WTC11 (cell line): ENCODE results near the gene NEAT1. TPM values are rescaled to one million over a fixed set of nuclear protein-coding genes. Genes with fewer than 3 reads are reported as not detected.

Experiments used
- ATF1 ChIP-seq: sonication (generic); formaldehyde crosslinking; IDR thresholded peaks from 2 replicates; pipeline ENCODE4 v1.8.1; 2023; ENCODE audit warnings: mild to moderate bottlenecking, moderate library complexity, missing genetic modification reagents
- IRF2 ChIP-seq: sonication (generic); formaldehyde crosslinking; IDR thresholded peaks from 2 replicates; pipeline ENCODE4 v1.8.0; 2022; ENCODE audit warnings: low read depth, missing genetic modification reagents, borderline replicate concordance
- MYBL2 ChIP-seq: sonication (generic); formaldehyde crosslinking; IDR thresholded peaks from 2 replicates; pipeline ENCODE4 v1.8.1; 2023; ENCODE audit warnings: mild to moderate bottlenecking, moderate library complexity, missing genetic modification reagents
- SMAD4 ChIP-seq: sonication (generic); formaldehyde crosslinking; IDR thresholded peaks from 2 replicates; pipeline ENCODE4 v1.8.0; 2022; ENCODE audit warnings: mild to moderate bottlenecking, missing genetic modification reagents
- TEAD1 ChIP-seq: sonication (generic); formaldehyde crosslinking; IDR thresholded peaks from 2 replicates; pipeline ENCODE4 v1.8.0; 2022; ENCODE audit warnings: mild to moderate bottlenecking, missing genetic modification reagents
- TEAD4 ChIP-seq: sonication (generic); formaldehyde crosslinking; IDR thresholded peaks from 2 replicates; pipeline ENCODE4 v1.8.0; 2022; ENCODE audit warnings: mild to moderate bottlenecking, missing genetic modification reagents
- total RNA-seq: library from RNA; stranded (reverse); gene quantifications from 3 replicates; pipeline ENCODE4 v1.2.3, GENCODE V29; 2021
- TF ChIP-seq, protein P1 (sequence below): sonication (generic); formaldehyde crosslinking; IDR thresholded peaks from 2 replicates; pipeline ENCODE4 v1.8.0; 2023; ENCODE audit warnings: mild to moderate bottlenecking, missing genetic modification reagents
- TF ChIP-seq, protein P2 (sequence below): fragments of 250-450 bp; sonication (Bioruptor Pico); IDR thresholded peaks from 2 replicates; pipeline ENCODE4 v2.1.2; 2022; ENCODE audit warnings: mild to moderate bottlenecking, moderate library complexity
- TF ChIP-seq, protein P3 (sequence below): sonication (generic); formaldehyde crosslinking; IDR thresholded peaks from 2 replicates; pipeline ENCODE4 v1.8.0; 2022; ENCODE audit warnings: mild to moderate bottlenecking, missing genetic modification reagents
- TF ChIP-seq, protein P4 (sequence below): sonication (generic); formaldehyde crosslinking; IDR thresholded peaks from 2 replicates; pipeline ENCODE4 v1.8.1; 2023; ENCODE audit warnings: mild to moderate bottlenecking, moderate library complexity, missing genetic modification reagents
- TF ChIP-seq, protein P5 (sequence below): sonication (generic); formaldehyde crosslinking; conservative IDR thresholded peaks from 2 replicates; pipeline ENCODE4 v1.8.1; 2022; ENCODE audit warnings: mild to moderate bottlenecking, missing genetic modification reagents
- TF ChIP-seq, protein P6 (sequence below): fragments of 250-450 bp; sonication (Bioruptor Pico); IDR thresholded peaks from 2 replicates; pipeline ENCODE4 v1.9.0; 2021; ENCODE audit warnings: moderate library complexity, mild to moderate bottlenecking, inconsistent platforms, borderline replicate concordance
- TF ChIP-seq, protein P7 (sequence below): fragments of 250-450 bp; sonication (Bioruptor Pico); IDR thresholded peaks from 2 replicates; pipeline ENCODE4 v1.9.0; 2021; ENCODE audit warnings: mild to moderate bottlenecking, borderline replicate concordance
- TF ChIP-seq, protein P8 (sequence below): sonication (generic); formaldehyde crosslinking; conservative IDR thresholded peaks from 2 replicates; pipeline ENCODE4 v1.8.1; 2023; ENCODE audit warnings: mild to moderate bottlenecking, low read depth, missing genetic modification reagents, moderate library complexity
- TF ChIP-seq, protein P9 (sequence below): sonication (generic); formaldehyde crosslinking; IDR thresholded peaks from 2 replicates; pipeline ENCODE4 v1.8.1; 2022; ENCODE audit warnings: missing genetic modification reagents, borderline replicate concordance

The NEAT1 gene
- total RNA-seq, 1 experiment from 2014 or later, result 38.1 TPM

DNA sequence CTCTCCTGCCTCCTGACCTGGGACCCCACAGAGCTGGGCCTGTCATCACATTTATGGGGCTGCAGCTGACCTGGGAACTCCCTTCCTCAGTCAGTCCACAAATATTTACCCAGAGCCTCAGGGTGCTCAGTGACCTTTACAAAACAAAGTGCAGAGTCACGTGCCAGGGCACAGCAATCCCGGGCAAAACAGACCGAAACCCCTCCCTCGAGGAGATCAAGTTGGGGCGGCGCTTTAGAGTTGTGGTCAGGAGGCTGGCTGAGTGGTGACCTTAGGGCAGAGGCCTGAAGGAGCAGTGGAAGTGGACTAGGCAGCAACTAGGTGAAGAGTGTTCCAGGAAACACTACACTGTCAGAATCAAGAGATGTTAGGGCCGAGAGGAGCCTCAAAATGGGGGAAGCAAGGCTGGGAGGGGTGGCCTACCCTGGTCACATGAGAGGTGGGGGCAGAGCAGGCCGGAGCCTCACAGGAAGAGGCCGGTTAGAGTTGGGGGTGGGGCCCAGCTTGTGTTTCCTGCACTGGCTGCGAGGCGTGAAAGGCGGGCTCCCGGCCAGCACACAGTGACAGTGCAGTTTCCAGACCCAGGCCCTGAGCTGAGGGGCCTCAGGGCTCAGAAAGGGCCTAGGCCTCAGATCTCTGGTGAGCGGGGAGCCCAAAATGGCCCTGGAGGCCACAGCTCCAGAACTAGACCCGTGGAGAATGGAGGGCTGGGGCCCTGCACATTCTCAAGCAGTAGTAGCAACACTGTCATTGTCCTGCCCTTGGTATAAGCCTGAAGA, 3.7 kb upstream of the NEAT1 start (continued):
- TF ChIP-seq, protein P1, sequence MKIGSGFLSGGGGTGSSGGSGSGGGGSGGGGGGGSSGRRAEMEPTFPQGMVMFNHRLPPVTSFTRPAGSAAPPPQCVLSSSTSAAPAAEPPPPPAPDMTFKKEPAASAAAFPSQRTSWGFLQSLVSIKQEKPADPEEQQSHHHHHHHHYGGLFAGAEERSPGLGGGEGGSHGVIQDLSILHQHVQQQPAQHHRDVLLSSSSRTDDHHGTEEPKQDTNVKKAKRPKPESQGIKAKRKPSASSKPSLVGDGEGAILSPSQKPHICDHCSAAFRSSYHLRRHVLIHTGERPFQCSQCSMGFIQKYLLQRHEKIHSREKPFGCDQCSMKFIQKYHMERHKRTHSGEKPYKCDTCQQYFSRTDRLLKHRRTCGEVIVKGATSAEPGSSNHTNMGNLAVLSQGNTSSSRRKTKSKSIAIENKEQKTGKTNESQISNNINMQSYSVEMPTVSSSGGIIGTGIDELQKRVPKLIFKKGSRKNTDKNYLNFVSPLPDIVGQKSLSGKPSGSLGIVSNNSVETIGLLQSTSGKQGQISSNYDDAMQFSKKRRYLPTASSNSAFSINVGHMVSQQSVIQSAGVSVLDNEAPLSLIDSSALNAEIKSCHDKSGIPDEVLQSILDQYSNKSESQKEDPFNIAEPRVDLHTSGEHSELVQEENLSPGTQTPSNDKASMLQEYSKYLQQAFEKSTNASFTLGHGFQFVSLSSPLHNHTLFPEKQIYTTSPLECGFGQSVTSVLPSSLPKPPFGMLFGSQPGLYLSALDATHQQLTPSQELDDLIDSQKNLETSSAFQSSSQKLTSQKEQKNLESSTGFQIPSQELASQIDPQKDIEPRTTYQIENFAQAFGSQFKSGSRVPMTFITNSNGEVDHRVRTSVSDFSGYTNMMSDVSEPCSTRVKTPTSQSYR, result peak; percentile 29; the same call in 1 of the 2 replicates
- TF ChIP-seq, protein P2, sequence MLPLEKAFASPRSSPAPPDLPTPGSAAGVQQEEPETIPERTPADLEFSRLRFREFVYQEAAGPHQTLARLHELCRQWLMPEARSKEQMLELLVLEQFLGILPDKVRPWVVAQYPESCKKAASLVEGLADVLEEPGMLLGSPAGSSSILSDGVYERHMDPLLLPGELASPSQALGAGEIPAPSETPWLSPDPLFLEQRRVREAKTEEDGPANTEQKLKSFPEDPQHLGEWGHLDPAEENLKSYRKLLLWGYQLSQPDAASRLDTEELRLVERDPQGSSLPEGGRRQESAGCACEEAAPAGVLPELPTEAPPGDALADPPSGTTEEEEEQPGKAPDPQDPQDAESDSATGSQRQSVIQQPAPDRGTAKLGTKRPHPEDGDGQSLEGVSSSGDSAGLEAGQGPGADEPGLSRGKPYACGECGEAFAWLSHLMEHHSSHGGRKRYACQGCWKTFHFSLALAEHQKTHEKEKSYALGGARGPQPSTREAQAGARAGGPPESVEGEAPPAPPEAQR, result no peak
- no peak for TF ChIP-seq ATF1 (CRISPR knock-in tag)
- TF ChIP-seq, protein P3, sequence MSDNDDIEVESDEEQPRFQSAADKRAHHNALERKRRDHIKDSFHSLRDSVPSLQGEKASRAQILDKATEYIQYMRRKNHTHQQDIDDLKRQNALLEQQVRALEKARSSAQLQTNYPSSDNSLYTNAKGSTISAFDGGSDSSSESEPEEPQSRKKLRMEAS, result peak; percentile 91
- no peak for TF ChIP-seq TEAD4 (CRISPR knock-in tag)
- TF ChIP-seq, protein P4, sequence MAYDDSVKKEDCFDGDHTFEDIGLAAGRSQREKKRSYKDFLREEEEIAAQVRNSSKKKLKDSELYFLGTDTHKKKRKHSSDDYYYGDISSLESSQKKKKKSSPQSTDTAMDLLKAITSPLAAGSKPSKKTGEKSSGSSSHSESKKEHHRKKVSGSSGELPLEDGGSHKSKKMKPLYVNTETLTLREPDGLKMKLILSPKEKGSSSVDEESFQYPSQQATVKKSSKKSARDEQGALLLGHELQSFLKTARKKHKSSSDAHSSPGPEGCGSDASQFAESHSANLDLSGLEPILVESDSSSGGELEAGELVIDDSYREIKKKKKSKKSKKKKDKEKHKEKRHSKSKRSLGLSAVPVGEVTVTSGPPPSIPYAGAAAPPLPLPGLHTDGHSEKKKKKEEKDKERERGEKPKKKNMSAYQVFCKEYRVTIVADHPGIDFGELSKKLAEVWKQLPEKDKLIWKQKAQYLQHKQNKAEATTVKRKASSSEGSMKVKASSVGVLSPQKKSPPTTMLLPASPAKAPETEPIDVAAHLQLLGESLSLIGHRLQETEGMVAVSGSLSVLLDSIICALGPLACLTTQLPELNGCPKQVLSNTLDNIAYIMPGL (CRISPR knock-in tag), result 0 out of 2 replicates have a peak, but pooled peaks have one; percentile 46
- TF ChIP-seq, protein P5, sequence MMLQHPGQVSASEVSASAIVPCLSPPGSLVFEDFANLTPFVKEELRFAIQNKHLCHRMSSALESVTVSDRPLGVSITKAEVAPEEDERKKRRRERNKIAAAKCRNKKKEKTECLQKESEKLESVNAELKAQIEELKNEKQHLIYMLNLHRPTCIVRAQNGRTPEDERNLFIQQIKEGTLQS (CRISPR knock-in tag), result no peak
- peak; percentile 80; the same call in 1 of the 2 replicates for TF ChIP-seq MYBL2 (CRISPR knock-in tag)
- no peak for TF ChIP-seq IRF2
- TF ChIP-seq, protein P6, sequence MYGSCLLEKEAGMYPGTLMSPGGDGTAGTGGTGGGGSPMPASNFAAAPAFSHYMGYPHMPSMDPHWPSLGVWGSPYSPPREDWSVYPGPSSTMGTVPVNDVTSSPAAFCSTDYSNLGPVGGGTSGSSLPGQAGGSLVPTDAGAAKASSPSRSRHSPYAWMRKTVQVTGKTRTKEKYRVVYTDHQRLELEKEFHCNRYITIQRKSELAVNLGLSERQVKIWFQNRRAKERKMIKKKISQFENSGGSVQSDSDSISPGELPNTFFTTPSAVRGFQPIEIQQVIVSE (CRISPR knock-in tag), result no peak
- no peak for TF ChIP-seq SMAD4 (CRISPR knock-in tag)
- TF ChIP-seq, protein P7, sequence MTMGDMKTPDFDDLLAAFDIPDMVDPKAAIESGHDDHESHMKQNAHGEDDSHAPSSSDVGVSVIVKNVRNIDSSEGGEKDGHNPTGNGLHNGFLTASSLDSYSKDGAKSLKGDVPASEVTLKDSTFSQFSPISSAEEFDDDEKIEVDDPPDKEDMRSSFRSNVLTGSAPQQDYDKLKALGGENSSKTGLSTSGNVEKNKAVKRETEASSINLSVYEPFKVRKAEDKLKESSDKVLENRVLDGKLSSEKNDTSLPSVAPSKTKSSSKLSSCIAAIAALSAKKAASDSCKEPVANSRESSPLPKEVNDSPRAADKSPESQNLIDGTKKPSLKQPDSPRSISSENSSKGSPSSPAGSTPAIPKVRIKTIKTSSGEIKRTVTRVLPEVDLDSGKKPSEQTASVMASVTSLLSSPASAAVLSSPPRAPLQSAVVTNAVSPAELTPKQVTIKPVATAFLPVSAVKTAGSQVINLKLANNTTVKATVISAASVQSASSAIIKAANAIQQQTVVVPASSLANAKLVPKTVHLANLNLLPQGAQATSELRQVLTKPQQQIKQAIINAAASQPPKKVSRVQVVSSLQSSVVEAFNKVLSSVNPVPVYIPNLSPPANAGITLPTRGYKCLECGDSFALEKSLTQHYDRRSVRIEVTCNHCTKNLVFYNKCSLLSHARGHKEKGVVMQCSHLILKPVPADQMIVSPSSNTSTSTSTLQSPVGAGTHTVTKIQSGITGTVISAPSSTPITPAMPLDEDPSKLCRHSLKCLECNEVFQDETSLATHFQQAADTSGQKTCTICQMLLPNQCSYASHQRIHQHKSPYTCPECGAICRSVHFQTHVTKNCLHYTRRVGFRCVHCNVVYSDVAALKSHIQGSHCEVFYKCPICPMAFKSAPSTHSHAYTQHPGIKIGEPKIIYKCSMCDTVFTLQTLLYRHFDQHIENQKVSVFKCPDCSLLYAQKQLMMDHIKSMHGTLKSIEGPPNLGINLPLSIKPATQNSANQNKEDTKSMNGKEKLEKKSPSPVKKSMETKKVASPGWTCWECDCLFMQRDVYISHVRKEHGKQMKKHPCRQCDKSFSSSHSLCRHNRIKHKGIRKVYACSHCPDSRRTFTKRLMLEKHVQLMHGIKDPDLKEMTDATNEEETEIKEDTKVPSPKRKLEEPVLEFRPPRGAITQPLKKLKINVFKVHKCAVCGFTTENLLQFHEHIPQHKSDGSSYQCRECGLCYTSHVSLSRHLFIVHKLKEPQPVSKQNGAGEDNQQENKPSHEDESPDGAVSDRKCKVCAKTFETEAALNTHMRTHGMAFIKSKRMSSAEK, result no peak
- TF ChIP-seq, protein P8, sequence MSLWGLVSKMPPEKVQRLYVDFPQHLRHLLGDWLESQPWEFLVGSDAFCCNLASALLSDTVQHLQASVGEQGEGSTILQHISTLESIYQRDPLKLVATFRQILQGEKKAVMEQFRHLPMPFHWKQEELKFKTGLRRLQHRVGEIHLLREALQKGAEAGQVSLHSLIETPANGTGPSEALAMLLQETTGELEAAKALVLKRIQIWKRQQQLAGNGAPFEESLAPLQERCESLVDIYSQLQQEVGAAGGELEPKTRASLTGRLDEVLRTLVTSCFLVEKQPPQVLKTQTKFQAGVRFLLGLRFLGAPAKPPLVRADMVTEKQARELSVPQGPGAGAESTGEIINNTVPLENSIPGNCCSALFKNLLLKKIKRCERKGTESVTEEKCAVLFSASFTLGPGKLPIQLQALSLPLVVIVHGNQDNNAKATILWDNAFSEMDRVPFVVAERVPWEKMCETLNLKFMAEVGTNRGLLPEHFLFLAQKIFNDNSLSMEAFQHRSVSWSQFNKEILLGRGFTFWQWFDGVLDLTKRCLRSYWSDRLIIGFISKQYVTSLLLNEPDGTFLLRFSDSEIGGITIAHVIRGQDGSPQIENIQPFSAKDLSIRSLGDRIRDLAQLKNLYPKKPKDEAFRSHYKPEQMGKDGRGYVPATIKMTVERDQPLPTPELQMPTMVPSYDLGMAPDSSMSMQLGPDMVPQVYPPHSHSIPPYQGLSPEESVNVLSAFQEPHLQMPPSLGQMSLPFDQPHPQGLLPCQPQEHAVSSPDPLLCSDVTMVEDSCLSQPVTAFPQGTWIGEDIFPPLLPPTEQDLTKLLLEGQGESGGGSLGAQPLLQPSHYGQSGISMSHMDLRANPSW (CRISPR knock-in tag), result no peak
- TF ChIP-seq TEAD1 (CRISPR knock-in tag), result peak; percentile 62; the same call in 1 of the 2 replicates
- TF ChIP-seq, protein P9, sequence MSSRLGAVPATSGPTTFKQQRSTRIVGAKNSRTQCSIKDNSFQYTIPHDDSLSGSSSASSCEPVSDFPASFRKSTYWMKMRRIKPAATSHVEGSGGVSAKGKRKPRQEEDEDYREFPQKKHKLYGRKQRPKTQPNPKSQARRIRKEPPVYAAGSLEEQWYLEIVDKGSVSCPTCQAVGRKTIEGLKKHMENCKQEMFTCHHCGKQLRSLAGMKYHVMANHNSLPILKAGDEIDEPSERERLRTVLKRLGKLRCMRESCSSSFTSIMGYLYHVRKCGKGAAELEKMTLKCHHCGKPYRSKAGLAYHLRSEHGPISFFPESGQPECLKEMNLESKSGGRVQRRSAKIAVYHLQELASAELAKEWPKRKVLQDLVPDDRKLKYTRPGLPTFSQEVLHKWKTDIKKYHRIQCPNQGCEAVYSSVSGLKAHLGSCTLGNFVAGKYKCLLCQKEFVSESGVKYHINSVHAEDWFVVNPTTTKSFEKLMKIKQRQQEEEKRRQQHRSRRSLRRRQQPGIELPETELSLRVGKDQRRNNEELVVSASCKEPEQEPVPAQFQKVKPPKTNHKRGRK (CRISPR knock-in tag), result no peak
